SU-DHL-6 (cell line): ENCODE data around the gene SDK1.

Experiments used
- EZH2phosphoT487 ChIP-seq: fragments of 200-600 bp; sonication (generic), shearing (Covaris generic); conservative IDR thresholded peaks from 2 replicates; pipeline ENCODE4 v1.6.1; 2018; ENCODE audit warnings: mild to moderate bottlenecking, antibody characterized with exemption, low read length, moderate library complexity, mixed read lengths
- TF ChIP-seq, protein P1 (sequence below): fragments of 200-600 bp; sonication (generic); IDR thresholded peaks from one replicate; pipeline ENCODE4 v1.5.1; 2017; ENCODE audit warnings: antibody characterized with exemption, mild to moderate bottlenecking, low read length, moderate library complexity; ENCODE audit not compliant: insufficient read depth, poor library complexity, severe bottlenecking

DNA sequence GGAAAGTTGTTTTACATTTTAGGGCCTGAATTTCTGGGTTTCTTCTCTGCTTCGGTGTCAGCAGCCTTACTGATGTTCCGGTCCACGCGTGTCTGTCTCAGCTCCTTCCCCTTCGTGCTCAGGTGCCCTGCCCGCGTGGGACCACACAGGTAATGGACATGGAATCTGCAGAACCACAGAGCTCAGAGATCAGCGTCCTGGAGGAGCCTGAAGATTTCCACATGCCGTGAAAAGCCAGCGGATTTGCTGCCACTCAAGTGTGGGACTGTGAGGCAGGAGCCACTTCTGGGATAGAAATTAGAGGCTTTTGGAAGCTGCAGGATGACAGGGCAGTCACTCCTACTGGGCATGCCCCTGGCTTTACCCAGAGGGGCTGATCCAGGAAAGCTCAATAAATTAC is 714.9 kb downstream of the SDK1 start:
- TF ChIP-seq, protein P1, sequence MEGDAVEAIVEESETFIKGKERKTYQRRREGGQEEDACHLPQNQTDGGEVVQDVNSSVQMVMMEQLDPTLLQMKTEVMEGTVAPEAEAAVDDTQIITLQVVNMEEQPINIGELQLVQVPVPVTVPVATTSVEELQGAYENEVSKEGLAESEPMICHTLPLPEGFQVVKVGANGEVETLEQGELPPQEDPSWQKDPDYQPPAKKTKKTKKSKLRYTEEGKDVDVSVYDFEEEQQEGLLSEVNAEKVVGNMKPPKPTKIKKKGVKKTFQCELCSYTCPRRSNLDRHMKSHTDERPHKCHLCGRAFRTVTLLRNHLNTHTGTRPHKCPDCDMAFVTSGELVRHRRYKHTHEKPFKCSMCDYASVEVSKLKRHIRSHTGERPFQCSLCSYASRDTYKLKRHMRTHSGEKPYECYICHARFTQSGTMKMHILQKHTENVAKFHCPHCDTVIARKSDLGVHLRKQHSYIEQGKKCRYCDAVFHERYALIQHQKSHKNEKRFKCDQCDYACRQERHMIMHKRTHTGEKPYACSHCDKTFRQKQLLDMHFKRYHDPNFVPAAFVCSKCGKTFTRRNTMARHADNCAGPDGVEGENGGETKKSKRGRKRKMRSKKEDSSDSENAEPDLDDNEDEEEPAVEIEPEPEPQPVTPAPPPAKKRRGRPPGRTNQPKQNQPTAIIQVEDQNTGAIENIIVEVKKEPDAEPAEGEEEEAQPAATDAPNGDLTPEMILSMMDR = no peak
- TF ChIP-seq EZH2phosphoT487 = no peak
